ENCODE results near the gene WNT5A. TPM values are rescaled to one million over a fixed set of nuclear protein-coding genes. Genes with fewer than 3 reads are reported as not detected.

Gene WNT5A
- total and polyA plus RNA-seq, 3 donors from 2014 or later, result 3.4 to 12.4 (median 11.1) TPM

DNA sequence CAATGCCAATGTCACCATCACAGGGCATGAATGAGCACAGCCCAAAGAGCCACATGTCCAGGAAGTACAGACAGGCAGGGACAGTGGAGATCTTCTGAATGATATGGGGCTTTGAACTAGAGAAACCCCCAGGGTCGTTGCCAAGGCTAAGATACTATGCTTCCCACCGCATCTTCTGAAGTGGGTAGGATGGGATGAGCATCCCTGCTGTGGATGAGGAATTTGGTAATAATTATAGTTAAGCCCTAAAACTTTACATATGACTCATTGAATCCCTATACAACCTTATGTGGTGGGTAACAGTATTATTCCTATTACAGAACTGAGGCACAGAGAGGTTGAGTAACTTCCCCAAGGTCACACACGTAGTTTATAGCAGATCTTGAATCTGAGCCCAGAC lies 44.2 kb downstream of the WNT5A start:
- TF ChIP-seq, protein P1, sequence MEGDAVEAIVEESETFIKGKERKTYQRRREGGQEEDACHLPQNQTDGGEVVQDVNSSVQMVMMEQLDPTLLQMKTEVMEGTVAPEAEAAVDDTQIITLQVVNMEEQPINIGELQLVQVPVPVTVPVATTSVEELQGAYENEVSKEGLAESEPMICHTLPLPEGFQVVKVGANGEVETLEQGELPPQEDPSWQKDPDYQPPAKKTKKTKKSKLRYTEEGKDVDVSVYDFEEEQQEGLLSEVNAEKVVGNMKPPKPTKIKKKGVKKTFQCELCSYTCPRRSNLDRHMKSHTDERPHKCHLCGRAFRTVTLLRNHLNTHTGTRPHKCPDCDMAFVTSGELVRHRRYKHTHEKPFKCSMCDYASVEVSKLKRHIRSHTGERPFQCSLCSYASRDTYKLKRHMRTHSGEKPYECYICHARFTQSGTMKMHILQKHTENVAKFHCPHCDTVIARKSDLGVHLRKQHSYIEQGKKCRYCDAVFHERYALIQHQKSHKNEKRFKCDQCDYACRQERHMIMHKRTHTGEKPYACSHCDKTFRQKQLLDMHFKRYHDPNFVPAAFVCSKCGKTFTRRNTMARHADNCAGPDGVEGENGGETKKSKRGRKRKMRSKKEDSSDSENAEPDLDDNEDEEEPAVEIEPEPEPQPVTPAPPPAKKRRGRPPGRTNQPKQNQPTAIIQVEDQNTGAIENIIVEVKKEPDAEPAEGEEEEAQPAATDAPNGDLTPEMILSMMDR (IDR thresholded peaks at IDR 0.05), result no peak
- TF ChIP-seq POLR2A (IDR thresholded peaks at IDR 0.05), result no peak
- H3K27ac ChIP-seq, result no peak overlapping the region
- H3K4me3 ChIP-seq, result no peak overlapping the region
- no peaks in the 10 kb centered on the region for H3K9me3 ChIP-seq
- WGBS, 2 donors, result 76 to 81% methylated on average over 3 of the region's 3 CpGs
- intact Hi-C loops (cut with DNase I; ENCODE audit: low total_unique reads), result no loop called here
- no peak for DNase-seq
- no peaks in the 10 kb centered on the region for H3K36me3 ChIP-seq (ENCODE audit: low read depth, missing control alignments)
- no peaks in the 10 kb centered on the region for H3K27me3 ChIP-seq
- H3K4me1 ChIP-seq, result no peaks in the 10 kb centered on the region

DNA sequence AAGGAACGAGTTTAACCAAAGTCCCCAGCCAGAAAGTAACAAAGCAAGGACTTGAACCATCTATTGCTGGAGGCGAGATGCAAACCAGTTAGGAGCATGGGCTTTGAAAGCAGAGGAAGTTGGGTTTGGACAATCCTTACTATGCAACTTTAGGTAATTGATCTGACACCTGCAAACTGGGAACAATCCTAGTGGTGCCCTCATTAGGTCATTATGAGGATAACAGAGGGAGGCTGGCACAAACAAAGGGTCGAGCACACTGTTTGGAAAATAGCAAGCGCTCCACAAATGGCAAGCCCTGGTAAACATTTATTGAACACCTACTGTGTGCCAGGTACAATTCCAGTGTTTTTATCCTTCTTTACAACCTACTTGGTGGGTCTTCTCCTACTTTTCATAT lies 45.6 kb downstream of the WNT5A start:
- no peak overlapping the region for H3K4me3 ChIP-seq
- H3K9me3 ChIP-seq, result no peaks in the 10 kb centered on the region
- H3K36me3 ChIP-seq (ENCODE audit: low read depth, missing control alignments), result no peaks in the 10 kb centered on the region
- 88 to 94% methylated on average over 4 of the region's 4 CpGs for WGBS, 2 donors
- intact Hi-C loops (cut with DNase I; ENCODE audit: low total_unique reads), result no loop called here
- no peaks in the 10 kb centered on the region for H3K27me3 ChIP-seq
- TF ChIP-seq POLR2A (IDR thresholded peaks at IDR 0.05), result no peak
- TF ChIP-seq, protein P1 (IDR thresholded peaks at IDR 0.05), result no peak
- H3K4me1 ChIP-seq, result no peaks in the 10 kb centered on the region
- no peak overlapping the region for H3K27ac ChIP-seq
- no peak for DNase-seq

DNA sequence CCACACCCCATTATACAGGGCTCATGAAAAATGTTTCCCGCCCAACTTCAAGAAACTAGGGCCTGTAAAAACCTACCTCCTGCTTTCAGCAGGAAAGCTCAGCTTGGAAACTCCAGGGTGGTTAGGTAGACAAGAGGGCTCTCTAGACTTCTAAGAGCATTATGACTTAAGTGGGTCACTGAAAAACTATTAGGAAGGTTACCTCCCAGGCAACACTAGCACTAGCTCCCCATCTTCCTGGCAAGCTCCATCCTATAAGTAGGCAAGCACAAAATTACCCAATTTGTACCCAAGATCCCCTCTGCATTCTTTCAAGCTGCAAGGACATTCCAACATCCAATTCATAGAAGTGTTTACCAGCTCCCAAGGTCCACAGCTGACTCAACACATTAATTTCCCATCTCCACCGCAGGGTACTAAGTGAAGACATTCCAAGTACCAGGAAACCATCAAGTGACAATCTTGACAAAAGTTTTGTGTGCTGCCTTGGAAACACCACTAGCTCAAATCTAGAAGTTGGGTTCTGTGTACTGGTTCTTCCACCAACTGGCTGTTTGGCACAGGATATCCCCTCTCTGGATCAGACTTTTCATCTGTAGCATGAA lies 46.9 kb downstream of the WNT5A start:
- WGBS, 2 donors, result 91 to 95% methylated on average over 2 of the region's 2 CpGs
- Histone ChIP-seq H3K27ac (no peak overlapping the region), H3K4me3 (no peak overlapping the region), H3K4me1 (no peaks in the 10 kb centered on the region), H3K9me3 (no peaks in the 10 kb centered on the region), H3K36me3 (ENCODE audit: low read depth, missing control alignments) (no peaks in the 10 kb centered on the region), H3K27me3 (no peaks in the 10 kb centered on the region)
- no peak for DNase-seq
- intact Hi-C loops (cut with DNase I; ENCODE audit: low total_unique reads), result no loop called here
- TF ChIP-seq, protein P1 (IDR thresholded peaks at IDR 0.05), result no peak
- no peak for TF ChIP-seq POLR2A (IDR thresholded peaks at IDR 0.05)

DNA sequence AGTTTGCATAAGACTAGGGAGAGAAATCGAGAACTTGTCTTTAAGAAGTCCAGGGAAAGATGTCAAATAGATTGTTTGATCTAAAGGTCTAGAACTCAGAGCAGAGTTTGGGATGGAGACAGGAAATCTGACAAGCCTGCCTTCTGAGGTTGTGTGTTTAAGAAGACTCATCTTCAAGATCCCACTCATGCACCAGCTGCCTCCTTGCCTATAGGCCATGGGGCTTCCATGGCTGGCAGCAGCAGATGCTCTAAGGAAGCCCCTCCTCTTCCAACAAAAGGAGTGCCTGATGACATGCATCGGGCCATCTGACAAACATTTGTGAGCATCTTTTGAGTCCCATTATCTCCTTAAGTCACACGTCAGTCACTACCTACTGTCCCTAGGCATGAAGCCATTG lies 47.4 kb downstream of the WNT5A start:
- Histone ChIP-seq H3K27me3 (no peaks in the 10 kb centered on the region), H3K36me3 (ENCODE audit: low read depth, missing control alignments) (no peaks in the 10 kb centered on the region), H3K9me3 (no peaks in the 10 kb centered on the region), H3K4me3 (no peak overlapping the region), H3K4me1 (no peaks in the 10 kb centered on the region), H3K27ac (no peak overlapping the region)
- intact Hi-C loops (cut with DNase I; ENCODE audit: low total_unique reads), result no loop called here
- whole genome bisulfite sequencing, 2 donors, result 90 to 91% methylated on average over 3 of the region's 3 CpGs
- no peak for DNase-seq
- no peak for TF ChIP-seq POLR2A (IDR thresholded peaks at IDR 0.05)
- TF ChIP-seq, protein P1 (IDR thresholded peaks at IDR 0.05), result no peak

DNA sequence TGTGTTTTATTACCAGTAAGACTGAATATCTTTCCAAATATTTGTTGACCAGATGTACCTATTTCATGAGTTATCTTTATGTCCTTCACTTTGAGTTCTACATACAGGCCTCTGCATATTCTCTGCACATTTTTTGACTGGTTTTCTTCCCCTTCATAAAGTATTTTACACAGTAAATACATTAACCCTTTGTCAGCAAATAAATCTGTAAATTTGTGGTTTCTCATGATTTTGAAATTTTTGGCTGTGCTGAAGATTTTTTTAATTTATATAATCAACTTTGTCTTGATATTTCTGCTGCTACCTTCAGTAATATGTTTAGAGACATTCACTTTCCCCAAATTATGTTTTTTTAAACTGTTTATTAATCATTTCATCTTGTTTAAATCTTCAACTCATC lies 50.5 kb downstream of the WNT5A start:
- no peak for DNase-seq
- H3K27ac ChIP-seq, result no peak overlapping the region
- H3K4me3 ChIP-seq, result no peak overlapping the region
- no peaks in the 10 kb centered on the region for H3K9me3 ChIP-seq
- no peaks in the 10 kb centered on the region for H3K36me3 ChIP-seq (ENCODE audit: low read depth, missing control alignments)
- no peaks in the 10 kb centered on the region for H3K27me3 ChIP-seq
- intact Hi-C loops (cut with DNase I; ENCODE audit: low total_unique reads), result no loop called here
- H3K4me1 ChIP-seq, result no peaks in the 10 kb centered on the region
- no peak for TF ChIP-seq POLR2A (IDR thresholded peaks at IDR 0.05)
- TF ChIP-seq, protein P1 (IDR thresholded peaks at IDR 0.05), result no peak

Measured in testis (tissue), 3 donors.